Peyer's patch (tissue), 4 donors: ENCODE measurements around the gene MAPT. TPM values are rescaled to one million over a fixed set of nuclear protein-coding genes. Genes with fewer than 3 reads are reported as not detected.

Experiments used
- DNase-seq, 3 donors: peaks; one replicate each; pipeline ENCODE4 v3.0.0-alpha.2; 2017 to 2019
- H3K27ac ChIP-seq, 4 donors: fragments of 200-600 bp; sonication (generic); one replicate each; pipeline ENCODE4 v1.5.1; 2016 to 2019
- H3K27me3 ChIP-seq, 2 donors: fragments of 200-600 bp; sonication (generic); one replicate each; pipeline ENCODE4 v1.5.1; 2019
- H3K36me3 ChIP-seq, 3 donors: fragments of 200-600 bp; sonication (generic); one replicate each; pipeline ENCODE4 v1.5.1; 2016 to 2019
- H3K4me1 ChIP-seq, 4 donors: fragments of 200-600 bp; sonication (generic); one replicate each; pipeline ENCODE4 v1.5.1; 2016 to 2019
- H3K4me3 ChIP-seq, 4 donors: fragments of 200-600 bp; sonication (generic); 1 replicate in 3 of 4; 2 replicates in 1 of 4; pipeline ENCODE4 v1.5.1; 2016 to 2019; ENCODE audit warnings: mild to moderate bottlenecking in 1 of 4
- H3K9me3 ChIP-seq, 4 donors: fragments of 200-600 bp; sonication (generic); one replicate each; pipeline ENCODE4 v1.5.1; 2016 to 2019; ENCODE audit warnings: mild to moderate bottlenecking in 1 of 4
- CTCF ChIP-seq, 6 experiments: fragments of 450-650 bp in 4 of 6; fragments of 200-600 bp in 2 of 6; sonication (generic) in 1 of 6; IDR thresholded peaks; one replicate each; pipeline ENCODE4 v1.5.1; 2017 to 2019; ENCODE audit warnings: antibody characterized with exemption in 6 of 6, mild to moderate bottlenecking in 3 of 6, moderate library complexity in 1 of 6
- POLR2A ChIP-seq, 2 donors: fragments of 450-650 bp; IDR thresholded peaks; one replicate each; pipeline ENCODE4 v1.5.1; 2017; ENCODE audit warnings: antibody characterized with exemption in 2 of 2, mild to moderate bottlenecking in 2 of 2, moderate library complexity in 2 of 2
- total RNA-seq, 4 donors: library from RNA; depleted of rRNA; stranded (reverse); fragments of >200 nt; gene quantifications; one replicate each; pipeline ENCODE4 v1.1.0, GENCODE V29; 2016

MAPT gene
- total RNA-seq, 4 donors from 2014 or later, result 0.35 to 1.6 (median 0.94) TPM; not detected in 1

GRCh38 chr17:45900723-45901415, 6.5 kb downstream of the MAPT start:
- H3K27me3 ChIP-seq, result peaks cover 0 to 18% of the 10 kb centered on the region in 2 donors
- no peak for TF ChIP-seq CTCF (IDR thresholded peaks at IDR 0.05)
- TF ChIP-seq POLR2A (IDR thresholded peaks at IDR 0.05), result no peak
- no peaks in the 10 kb centered on the region for H3K9me3 ChIP-seq
- H3K36me3 ChIP-seq, result no peaks in the 10 kb centered on the region
- no peak for DNase-seq
- peaks cover 0 to 16% (median 5%) of the 10 kb centered on the region in 4 donors for H3K4me1 ChIP-seq
- no peak overlapping the region for H3K4me3 ChIP-seq
- no peak overlapping the region for H3K27ac ChIP-seq

- no peaks in the 10 kb centered on the region for H3K27me3 ChIP-seq
- H3K9me3 ChIP-seq, result no peaks in the 10 kb centered on the region
- no peak for DNase-seq
- no peak overlapping the region for H3K4me3 ChIP-seq
- no peak for TF ChIP-seq CTCF (IDR thresholded peaks at IDR 0.05)
- no peak for TF ChIP-seq POLR2A (IDR thresholded peaks at IDR 0.05)
- no peaks in the 10 kb centered on the region for H3K4me1 ChIP-seq
- no peak overlapping the region for H3K27ac ChIP-seq
- no peaks in the 10 kb centered on the region for H3K36me3 ChIP-seq
These were observed 8.6 kb downstream of the MAPT start for GRCh38 chr17:45902892-45903346.

- TF ChIP-seq CTCF (IDR thresholded peaks at IDR 0.05), result no peak
- no peak for TF ChIP-seq POLR2A (IDR thresholded peaks at IDR 0.05)
- Histone ChIP-seq H3K4me3 (no peak overlapping the region), H3K9me3 (no peaks in the 10 kb centered on the region), H3K27ac (no peak overlapping the region), H3K4me1 (no peaks in the 10 kb centered on the region), H3K36me3 (no peaks in the 10 kb centered on the region), H3K27me3 (no peaks in the 10 kb centered on the region)
- no peak for DNase-seq
These were observed 10.5 kb downstream of the MAPT start for GRCh38 chr17:45904866-45905265.

- TF ChIP-seq POLR2A (IDR thresholded peaks at IDR 0.05), result no peak
- no peak for TF ChIP-seq CTCF (IDR thresholded peaks at IDR 0.05)
- Histone ChIP-seq H3K27ac (no peak overlapping the region), H3K36me3 (no peaks in the 10 kb centered on the region), H3K27me3 (no peaks in the 10 kb centered on the region), H3K9me3 (no peaks in the 10 kb centered on the region), H3K4me3 (no peak overlapping the region), H3K4me1 (no peaks in the 10 kb centered on the region)
- no peak for DNase-seq
These were observed 11.5 kb downstream of the MAPT start for GRCh38 chr17:45905814-45906213.

GRCh38 chr17:45906237-45906636, 11.9 kb downstream of the MAPT start:
- no peak for DNase-seq

More at GRCh38 chr17:45906237-45906636, 11.9 kb downstream of the MAPT start:
- TF ChIP-seq POLR2A (IDR thresholded peaks at IDR 0.05) (no peak), CTCF (IDR thresholded peaks at IDR 0.05) (no peak)
- Histone ChIP-seq H3K9me3 (no peaks in the 10 kb centered on the region), H3K36me3 (no peaks in the 10 kb centered on the region), H3K27ac (no peak overlapping the region), H3K27me3 (no peaks in the 10 kb centered on the region), H3K4me3 (no peak overlapping the region), H3K4me1 (no peaks in the 10 kb centered on the region)
